NB4 (cell line): ENCODE data around the gene FSIP1.

Experiments
- DNase-seq: peaks from one replicate; pipeline ENCODE4 v3.0.0; 2010; ENCODE audit warnings: low read depth
- H3K4me3 ChIP-seq: one replicate; pipeline ENCODE4 v1.5.1; 2011; ENCODE audit warnings: mild to moderate bottlenecking, low read depth, low read length, moderate library complexity
- CTCF ChIP-seq: IDR thresholded peaks from one replicate; pipeline ENCODE4 v1.5.1; 2012; ENCODE audit warnings: low read depth, low read length
- MAX ChIP-seq: IDR thresholded peaks from 2 replicates; pipeline ENCODE4 v1.6.1; 2011; ENCODE audit warnings: low read depth, low read length
- MYC ChIP-seq: IDR thresholded peaks from 2 replicates; pipeline ENCODE4 v1.6.1; 2011; ENCODE audit warnings: low read depth, low read length
- POLR2A ChIP-seq: IDR thresholded peaks from 2 replicates; pipeline ENCODE4 v1.6.1; 2011; ENCODE audit warnings: mild to moderate bottlenecking; ENCODE audit not compliant: insufficient read length; ENCODE audit errors: extremely low read depth

Gene FSIP1

GRCh38 chr15:39622660-39623516 is 159.8 kb downstream of the FSIP1 start:
- no peak for TF ChIP-seq MAX
- no peak for TF ChIP-seq MYC
- no peak for TF ChIP-seq POLR2A
- no peak for TF ChIP-seq CTCF
- DNase-seq: no peak
- no peak overlapping the region for H3K4me3 ChIP-seq

GRCh38 chr15:39621976-39622375 is 160.7 kb downstream of the FSIP1 start:
- H3K4me3 ChIP-seq: no peak overlapping the region
- TF ChIP-seq MAX (no peak), CTCF (no peak), POLR2A (no peak), MYC (no peak)
- DNase-seq: no peak

- TF ChIP-seq MAX (no peak), CTCF (no peak), POLR2A (no peak), MYC (no peak)
- DNase-seq: no peak
- H3K4me3 ChIP-seq: no peak overlapping the region
Observed at GRCh38 chr15:39621210-39621609, 161.4 kb downstream of the FSIP1 start.

- no peak for TF ChIP-seq MYC
- no peak for TF ChIP-seq POLR2A
- H3K4me3 ChIP-seq: no peak overlapping the region
- DNase-seq: no peak
Observed at GRCh38 chr15:39618063-39618823, 164.4 kb downstream of the FSIP1 start.

GRCh38 chr15:39616731-39617455 is 165.7 kb downstream of the FSIP1 start:
- TF ChIP-seq MAX (no peak), POLR2A (no peak), CTCF (no peak), MYC (no peak)
- no peak for DNase-seq
- H3K4me3 ChIP-seq: no peak overlapping the region
